Femur (tissue), 1 donor: ENCODE measurements around the gene GRAMD1A.
A peak's percentile ranks its signal among the peaks of the same experiment; 100 is the strongest.
"Not testable (repeated sequence)": the region's sequence is repeated elsewhere in the genome, so short reads cannot be mapped to it uniquely, and the experiment has no call there.

Experiments
- DNase-seq: peaks from one replicate; pipeline ENCODE4 v3.0.0-alpha.2; 2017

Gene GRAMD1A

DNA sequence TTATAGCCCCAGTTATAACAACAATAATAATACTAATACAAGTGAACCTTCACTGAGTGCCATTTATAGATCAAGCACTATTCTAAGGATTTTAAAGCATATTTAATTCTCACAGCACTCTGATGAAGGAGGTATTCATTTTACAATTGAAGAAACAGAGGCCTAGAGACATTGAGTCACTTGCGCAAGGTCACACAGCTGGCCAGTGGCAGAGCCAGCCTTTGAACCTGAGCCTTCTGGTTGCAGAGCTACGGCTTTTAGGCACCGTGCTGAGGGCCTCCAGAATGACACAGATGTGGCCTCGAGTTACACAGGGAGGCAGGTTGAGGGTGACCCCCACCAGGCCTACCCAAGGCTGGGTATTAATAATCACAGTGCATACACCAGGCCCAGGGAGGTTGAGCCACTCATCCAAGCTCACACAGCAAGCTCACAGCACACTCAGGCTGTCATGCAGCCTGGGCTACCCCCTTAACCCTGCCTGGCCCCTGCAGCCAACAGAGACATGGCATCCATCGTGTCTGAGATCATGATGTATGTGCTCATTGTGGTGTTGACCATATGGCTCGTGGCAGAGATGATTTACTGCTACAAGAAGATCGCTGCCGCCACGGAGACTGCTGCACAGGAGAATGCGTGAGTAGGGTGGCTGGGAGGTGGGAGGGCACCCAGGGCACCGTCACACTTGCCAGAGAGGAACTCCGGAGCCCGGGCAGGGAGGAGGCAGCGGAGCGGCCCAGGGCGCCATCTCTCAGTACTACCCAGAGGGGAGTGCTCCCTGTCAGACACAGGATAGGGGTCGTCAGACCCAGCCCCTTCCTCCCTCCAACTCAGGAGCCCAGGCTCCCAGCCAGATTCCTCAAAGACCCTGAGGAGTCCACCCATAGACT is 38.7 kb downstream of the GRAMD1A start:
- DNase-seq, result no peak

DNA sequence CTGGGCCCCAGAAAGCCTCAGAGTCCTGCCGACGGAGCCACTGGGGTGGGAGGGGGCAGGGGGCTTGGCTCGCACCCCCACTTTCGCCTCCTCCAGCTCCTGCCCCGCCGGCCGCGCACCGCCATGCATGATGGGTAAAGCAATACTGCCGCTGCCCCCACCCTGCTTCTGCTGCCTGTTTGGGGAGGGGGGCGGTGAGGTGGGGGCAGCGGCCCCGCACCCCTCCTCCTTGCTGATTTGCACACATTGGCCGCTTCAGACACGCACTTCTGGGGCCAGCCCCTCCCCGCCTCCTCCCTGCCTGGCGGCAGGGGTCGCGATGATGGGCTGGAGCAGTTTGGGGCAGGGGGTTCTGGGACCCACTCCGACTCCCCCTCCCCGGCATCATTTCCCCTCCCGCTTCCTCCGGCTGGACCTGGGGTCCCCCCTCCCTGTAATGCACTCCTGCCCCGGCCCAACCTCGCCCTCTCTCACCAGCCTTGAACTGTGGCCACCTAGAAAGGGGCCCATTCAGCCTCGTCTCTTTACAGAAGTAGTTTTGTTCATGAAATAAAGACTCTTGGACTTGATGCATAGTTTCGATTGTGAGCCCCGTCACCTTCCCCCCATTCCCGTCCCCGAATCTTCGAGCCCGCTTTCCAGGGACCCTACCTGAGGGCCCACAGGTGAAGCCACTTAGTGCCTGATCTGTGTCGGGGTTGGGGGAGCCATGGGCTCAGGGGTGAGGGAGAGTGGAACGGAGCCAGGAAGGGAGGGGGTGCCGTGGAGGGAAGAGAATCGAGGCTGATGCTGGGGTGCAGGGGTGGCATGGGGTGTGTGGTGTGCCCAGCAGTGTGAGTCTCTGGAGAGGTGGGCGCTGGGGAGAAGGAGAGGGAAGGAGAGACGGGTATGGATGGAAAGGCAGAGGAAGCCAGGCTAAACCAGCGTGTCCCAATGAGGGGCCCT is 40.0 kb downstream of the GRAMD1A start:
- DNase-seq, result no peak

DNA sequence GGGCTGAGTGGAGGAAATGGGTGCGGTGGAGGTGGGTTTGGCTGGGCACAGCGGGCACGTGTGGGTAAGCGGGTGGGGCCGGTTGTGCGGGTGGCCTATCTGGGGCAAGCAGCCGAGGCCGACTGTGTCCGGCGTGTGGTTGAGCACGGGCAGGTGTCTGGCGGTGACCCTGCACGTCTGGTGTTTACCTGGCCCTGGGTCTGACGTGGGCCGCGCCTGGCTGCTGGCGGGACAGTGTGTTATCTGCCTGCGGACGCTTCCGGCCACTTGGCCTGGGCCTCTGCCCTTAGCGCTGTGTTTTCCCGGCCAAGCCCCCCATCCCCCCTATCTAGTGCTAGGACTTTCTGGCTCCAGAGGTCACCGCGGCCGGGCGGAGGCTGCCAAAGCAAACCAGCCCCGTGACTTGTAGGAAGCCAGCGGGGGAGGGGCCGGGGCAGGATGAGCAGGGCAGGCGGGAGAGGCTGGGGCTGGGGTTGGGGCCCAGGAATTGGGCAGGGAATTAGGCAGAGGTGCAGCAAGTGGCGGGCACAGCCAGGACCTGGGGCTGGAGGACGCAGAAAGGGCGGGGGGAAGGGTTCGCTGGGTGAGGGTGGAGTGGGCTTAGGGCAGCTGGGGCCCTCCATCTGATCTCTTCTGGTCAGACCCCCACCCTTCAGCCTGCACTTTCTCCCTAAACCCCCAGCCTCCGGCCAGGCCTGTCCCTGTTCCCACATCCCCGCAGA is 40.9 kb downstream of the GRAMD1A start:
- DNase-seq, result peak; percentile 66

DNA sequence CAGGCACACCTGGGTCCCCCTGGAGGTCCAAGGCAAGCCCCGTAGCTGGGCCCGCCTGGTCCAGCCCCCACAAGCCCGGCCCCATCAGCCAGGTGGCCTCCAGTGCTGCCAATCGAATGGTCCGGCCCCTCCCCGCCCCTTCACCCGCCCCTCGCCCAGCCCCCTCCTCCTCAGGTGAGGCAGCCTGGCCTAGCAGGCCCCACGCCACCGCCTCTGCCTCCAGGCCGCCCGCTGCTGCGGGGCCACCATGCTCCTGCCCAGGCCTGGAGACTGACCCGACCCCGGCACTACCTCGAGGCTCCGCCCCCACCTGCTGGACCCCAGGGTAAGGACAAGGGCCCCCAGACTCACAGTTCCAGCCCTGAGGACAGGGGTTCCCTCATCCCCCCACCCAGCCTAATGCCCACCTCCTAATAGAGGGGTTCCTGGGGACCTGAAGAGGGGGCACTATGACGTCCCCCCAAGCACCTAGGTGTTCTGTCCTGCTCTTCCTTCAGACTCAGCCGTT is 41.5 kb downstream of the GRAMD1A start, which contains the start of gene HPN:
Gene HPN, plus strand, starts transcription at position 174 of the 508 bp plus-strand sequence. CDS start 786 bp downstream, outside the sequence.
- DNase-seq, result no peak

DNA sequence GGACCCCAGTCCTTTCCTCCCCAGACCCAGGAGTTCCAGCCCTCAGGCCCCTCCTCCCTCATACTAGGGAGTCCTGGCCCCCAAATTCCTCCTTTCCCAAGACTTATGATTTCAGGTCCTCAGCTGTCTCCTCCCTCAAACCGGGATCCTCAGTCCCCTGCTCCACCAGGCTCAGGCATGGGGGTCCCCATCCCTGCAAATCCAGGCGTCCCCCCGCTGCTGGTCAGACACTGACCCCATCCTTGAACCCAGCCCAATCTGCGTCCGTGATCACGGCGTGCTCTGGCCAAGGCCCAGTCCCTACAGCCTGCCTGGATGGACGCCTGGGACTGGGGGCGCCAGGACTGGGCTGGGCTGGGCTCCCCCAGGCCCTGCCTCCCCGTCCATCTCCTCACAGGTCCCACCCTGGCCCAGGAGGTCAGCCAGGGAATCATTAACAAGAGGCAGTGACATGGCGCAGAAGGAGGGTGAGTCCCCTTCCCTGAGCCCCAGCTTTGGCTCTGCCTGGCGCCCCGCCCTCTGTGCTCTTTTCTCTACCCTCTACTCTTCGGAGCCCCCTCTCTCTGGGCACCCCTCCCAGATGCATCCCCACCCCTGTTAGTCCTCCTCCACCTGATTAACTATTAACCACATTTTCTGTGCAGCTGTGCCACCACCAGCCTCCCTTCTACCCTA is 42.1 kb downstream of the GRAMD1A start:
- no peak for DNase-seq

DNA sequence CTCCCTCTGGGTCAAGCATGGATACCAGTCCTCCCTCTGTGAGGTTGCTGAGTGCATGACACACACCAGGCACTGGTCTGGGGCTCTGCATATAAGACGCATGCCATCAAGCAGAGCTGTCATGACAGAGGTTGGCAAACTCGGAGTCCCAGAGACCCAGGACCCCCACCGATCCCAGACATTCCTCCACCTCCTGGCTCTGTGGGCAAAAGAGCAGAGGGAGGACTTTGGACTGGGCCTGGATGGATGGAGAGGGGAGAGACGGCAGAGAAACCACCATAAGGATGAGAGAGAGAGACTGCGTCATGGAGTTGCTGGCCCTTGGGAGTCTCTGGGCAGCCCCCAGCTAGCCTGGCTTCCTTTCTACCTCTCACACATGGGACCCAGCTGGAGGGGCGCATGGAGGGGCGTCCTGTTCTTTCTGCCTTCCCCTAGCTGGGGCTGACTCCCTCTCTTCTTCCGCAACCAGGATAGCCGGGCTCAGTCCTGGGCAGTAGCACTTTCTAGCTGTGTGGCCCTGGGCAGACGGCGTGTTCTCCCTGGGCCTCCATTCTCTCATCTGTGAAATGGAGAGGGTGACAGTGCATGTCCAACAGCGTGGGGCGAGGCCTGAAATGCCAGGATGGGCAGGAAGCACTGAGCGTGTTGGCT is 43.0 kb downstream of the GRAMD1A start:
- no peak for DNase-seq

DNA sequence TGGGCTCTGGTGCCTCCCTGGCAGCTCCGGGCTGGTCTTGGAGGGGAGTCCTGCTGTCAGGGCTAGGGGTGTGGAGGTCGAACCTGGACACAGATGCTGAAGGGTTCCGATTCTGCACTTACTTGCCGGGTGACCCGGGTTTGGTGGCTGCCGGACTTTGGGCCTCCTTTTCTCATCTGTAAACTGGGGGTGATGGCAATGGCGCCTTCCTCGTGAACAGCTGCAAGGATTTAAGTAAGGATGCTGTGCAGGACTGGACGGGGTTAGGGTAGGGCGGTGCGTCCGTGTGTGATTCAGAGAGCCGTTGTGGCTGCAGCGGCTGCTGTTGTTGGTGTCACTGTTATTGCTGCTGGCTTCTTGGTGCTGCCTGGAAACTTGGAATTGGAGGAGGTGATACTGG is 43.8 kb downstream of the GRAMD1A start:
- no peak for DNase-seq

DNA sequence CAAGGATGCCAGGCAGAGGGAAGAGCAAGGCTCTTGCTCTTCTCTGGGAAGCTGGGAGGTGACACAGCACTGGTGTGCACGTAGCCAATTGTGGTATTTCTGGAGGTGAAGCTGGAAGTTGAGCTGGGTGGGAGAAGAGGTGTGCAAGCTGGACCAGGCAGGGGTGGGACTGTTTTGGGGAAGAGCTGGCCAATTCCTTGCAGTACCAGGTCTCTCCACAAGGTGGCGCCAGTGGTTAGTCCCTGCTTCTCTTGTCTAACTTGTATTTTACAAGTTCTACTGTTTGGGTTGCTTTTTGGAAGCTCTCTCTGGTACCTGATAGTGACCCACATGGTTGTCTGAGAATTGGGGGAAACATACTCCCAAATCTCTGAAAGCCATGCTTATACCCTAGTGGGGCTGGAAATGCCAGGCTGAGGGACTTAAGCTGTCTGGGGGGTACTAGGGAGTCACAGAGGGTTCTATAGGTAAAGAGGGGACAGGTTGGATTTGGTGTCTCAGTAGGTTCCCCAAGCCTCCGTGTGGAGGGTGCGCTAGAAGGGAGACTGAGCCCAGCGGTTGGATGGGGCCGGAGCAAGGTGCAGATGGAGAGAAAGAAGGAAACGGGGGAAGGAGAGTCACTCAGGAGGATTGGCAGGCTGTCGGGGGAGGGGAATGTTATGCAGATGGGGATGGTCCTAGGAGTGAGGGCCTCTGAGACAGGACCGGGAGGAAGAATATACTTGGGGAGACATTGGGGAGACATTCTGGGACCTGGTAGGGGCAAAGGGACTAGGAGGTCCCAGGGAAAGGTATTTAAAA is 44.4 kb downstream of the GRAMD1A start:
- no peak for DNase-seq

DNA sequence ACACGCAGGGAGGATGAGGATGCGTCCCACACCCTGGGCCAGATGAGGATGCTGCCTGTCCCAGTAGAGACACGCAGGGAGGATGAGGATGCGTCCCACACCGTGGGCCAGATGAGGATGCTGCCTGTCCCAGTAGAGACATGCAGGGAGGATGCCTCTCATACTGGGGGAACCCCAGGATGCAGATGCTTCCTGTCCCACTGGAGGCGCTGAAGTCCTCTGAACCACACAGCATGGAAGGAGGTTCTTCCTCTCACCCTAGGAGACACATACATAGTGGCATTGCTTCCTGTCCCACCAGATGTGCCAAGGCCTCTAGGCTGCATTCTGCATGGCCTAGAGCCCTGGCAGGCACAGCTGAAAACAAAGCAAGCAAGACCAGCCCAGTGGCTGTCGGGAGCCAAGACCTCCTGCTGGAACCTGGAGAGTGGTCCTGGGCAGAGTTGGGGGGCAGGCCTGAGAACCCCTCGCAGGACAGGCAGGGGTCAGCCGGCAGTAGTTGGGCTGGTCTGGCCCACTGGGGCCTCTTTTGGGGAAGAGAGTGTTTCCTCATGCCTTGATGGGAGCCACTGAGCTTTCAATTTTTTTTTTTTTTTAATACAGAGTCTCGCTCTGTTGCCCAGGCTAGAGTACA is 45.7 kb downstream of the GRAMD1A start:
- no peak for DNase-seq

DNA sequence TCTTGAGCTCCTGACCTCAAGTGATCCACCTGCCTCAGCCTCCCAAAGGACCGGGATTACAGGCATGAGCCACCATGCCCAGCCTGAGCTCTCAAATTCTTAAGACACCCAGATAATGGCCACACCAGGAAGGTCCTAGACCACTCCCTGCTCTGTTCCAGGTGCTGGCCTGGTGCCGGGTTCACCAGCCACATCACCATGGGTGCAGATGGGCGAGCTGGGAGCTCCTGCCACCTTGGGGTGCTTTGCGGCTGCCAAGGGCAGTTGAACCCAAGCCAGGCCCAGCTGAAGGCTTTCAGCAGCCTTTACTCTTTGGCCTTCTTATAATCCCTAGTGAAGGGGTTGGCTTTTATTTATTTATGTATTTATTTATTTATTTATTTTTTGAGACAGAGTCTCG is 46.3 kb downstream of the GRAMD1A start:
- DNase-seq, result no peak

DNA sequence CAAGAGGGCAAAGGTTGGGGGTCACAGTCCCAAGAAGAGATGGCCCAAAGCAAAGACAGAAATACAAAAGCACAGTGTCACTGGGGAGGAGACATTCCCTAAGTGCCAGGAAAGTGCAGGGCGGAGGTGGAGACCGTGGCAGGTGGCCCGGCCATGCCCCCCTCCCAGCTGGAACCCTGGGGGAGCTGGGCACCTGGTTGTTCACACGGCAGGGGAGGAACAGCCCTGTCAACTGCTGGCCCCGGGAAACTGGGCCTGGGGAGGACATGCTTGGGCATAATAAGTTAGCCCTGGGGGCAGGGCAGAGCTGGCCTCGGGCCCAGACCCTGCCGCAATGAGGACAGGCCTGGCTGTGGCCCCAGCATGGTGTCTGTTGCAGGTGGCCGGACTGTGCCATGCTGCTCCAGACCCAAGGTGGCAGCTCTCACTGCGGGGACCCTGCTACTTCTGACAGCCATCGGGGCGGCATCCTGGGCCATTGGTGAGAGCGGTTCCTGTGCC is 48.8 kb downstream of the GRAMD1A start:
- no peak for DNase-seq

DNA sequence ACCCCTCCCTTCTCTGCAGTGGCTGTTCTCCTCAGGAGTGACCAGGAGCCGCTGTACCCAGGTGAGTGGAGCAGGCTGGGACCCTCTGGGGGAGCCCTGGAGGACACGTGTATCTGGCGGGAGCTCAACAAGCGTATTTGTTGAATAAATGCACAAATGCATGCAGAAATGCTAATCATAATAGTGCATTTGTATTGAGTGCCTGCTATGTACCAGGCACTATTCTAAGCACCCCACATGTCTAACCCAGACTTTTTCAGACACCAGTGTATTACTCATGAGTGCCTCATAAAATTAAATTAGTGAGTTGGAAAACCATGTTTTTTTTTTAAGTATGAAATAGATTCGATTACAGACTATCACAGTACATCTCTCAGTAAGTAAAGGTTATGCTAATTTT is 49.3 kb downstream of the GRAMD1A start:
- DNase-seq, result no peak

DNA sequence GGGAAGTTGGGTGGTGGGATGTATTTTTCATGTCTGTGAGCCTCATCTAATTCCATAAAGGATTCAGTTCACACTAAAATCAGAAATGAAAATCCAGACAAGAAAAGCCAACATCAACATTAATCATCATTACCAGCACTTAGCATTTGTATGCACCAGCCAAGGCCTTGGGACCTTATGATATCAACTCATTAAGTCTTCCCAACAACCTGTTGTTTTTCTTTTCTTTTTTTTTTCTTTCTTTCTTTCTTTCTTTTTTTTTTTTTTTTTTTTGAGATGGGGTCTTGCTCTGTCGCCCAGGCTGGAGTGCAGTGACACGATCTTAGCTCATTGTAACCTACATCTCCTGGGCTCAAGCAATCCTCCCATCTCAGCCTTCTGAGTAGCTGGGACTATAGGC is 50.5 kb downstream of the GRAMD1A start:
- DNase-seq, result not testable (repeated sequence)

DNA sequence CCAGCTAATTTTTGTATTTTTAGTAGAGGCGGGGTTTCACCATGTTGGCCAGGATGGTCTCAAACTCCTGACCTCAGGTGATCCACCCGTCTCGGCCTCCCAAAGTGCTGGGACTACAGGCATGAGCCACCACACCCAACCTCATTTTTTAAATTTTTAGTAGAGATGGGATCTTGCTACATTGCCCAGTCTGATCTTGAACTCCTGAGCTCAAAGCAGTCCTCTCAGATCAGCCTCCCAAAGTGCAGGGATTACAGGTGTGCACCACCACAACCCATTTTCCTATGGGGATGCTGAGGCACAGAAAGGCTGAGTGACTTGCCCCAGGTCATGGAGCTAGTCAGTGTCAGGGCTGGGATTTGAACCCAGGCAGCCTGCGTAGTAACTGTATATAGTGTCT is 51.1 kb downstream of the GRAMD1A start:
- DNase-seq, result not testable (repeated sequence)

DNA sequence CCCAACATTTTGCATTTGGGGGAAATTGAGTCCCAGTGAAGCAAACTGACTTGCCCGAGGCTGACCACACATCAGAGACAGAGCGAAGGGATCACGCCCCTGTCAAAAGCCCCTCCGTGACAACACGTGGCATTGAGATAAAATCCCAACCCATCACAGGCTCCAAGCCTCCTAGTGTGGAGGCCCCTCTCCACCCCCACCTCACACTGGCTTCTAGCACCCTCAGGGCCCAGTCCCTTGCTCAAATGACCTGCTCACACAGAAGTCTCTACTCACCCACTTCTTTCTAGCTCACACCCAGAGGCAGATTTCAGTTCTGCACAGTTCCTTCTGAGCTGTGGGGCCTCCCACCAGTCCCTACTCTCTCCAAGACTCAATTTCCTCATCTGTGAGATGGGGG is 51.7 kb downstream of the GRAMD1A start:
- no peak for DNase-seq

DNA sequence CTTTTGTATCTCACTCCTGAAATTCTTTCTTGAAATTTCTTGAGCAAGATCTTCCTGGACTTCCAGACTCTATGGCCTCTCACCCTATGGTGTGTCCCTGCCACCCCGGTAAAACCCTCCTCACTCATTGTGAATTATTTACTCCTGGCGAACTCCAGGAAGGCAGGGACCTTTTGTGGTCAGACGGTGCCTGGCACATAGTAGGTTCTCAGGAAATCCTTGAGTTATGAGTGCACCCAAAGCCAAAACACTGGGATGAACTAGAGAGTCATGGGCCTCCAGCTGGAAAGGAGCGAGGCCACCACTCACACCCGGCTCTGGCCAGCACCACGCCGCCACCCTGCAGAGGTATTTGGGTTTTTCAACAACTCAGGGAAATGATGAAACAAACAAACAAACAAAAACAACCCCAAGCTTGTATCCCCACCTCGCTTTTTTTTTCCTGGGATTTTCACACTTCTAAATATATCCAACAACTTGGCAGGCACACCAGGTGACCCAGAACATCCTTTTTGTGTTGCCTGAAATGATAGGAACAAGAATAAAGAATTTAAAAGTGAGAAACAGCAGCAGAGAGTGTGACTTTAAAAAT is 52.6 kb downstream of the GRAMD1A start:
- DNase-seq, result no peak

DNA sequence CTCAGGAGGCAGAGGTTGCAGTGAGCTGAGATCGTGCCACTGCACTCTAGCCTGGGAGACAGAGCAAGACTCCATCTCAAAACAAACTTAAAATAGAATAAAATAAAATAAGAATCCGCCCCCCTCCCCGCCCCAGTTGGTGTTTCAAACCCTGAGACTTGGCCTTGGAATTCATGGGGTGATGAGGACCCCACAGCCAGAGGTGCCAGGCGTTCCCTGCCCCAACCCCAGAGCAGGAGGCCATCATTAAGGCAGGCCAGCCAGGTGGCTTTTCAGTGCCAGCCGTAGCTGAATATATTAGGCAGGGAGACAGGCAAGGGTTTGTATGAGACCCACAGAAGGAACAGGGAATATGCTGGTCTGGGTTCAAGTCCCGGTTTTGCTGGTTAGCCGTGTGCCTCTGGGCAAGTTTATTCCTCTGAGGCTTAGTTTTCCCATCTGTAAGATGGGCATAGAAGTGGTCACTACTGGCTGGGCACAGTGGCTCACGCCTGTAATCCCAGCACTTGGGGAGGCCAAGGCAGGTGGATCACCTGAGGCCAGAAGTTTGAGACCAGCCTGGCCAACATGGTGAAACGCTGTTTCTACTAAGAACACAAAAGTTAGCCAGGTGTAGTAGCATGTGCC is 53.7 kb downstream of the GRAMD1A start:
- DNase-seq, result no peak

DNA sequence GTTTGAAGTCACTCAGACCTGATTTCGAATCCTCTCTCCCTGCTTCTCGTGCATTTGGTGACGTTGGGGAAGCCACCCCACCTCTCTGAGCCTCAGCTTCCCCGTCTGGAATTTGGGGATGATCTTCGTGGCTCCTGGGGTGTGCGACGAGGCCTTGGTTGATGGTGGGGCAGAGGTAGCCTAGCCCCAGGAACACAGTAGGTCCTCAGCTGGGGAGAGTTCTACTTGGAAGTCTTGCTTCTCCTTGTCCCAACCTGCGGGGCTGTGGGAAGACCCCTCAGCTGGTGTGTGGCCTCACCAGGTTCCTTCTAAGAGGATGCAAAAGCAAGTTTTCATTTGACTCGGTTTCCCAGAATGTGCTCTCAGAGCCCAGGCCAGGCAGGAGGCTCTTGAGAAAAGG is 54.5 kb downstream of the GRAMD1A start:
- DNase-seq, result no peak

DNA sequence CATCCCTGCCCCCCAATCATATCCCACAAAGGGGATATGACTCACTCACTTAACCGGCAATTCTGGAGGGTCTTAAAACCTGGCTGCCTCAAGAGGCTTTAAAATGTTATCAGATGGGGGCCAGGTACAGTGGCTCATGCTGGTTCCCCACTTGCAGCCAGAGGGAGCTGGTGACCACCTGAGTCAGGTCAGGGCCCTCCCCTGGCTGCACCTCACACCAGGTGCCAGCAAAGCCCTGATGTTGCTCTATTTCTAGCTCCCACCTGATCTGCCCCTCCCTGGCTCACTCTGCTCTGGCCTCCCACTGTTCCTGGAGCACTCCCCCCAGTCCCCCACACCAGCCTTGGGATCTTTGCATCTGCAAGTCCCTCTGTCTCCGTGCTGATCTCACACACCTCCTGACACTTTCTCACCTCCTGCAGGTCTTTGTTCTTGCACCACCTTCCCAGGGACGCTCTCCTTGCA is 55.6 kb downstream of the GRAMD1A start:
- DNase-seq, result no peak
